Left lung (tissue), 10 donors: ENCODE measurements around the gene SENP5. TPM values are rescaled to one million over a fixed set of nuclear protein-coding genes. Genes with fewer than 3 reads are reported as not detected.

Source experiments
- ATAC-seq: fragments of 200-7000 bp; cut with Tn5 transposase; one replicate; pipeline ENCODE4 v1.9.1; 2020; ENCODE audit warnings: moderate library complexity
- DNase-seq, 4 donors: peaks; one replicate each; pipeline ENCODE4 v3.0.0-alpha.2; 2013 to 2020
- H3K27ac ChIP-seq, 2 donors: fragments of 200-600 bp; sonication (generic) in 1 of 2; one replicate each; pipeline versions ENCODE4 v1.5.0 to v1.8.0; 2020 to 2021
- H3K27me3 ChIP-seq, 2 donors: fragments of 200-600 bp; sonication (generic) in 1 of 2; one replicate each; pipeline versions ENCODE4 v1.5.0 to v1.8.0; 2020 to 2021
- H3K36me3 ChIP-seq, 2 donors: fragments of 200-600 bp; sonication (generic) in 1 of 2; one replicate each; pipeline versions ENCODE4 v1.5.0 to v1.8.0; 2020 to 2021
- H3K4me1 ChIP-seq, 2 donors: fragments of 200-600 bp; one replicate each; pipeline ENCODE4 v1.8.0; 2021
- H3K4me3 ChIP-seq, 2 donors: fragments of 200-600 bp; sonication (generic) in 1 of 2; one replicate each; pipeline versions ENCODE4 v1.5.0 to v1.8.0; 2020 to 2021; ENCODE audit warnings: mild to moderate bottlenecking in 1 of 2
- H3K9me3 ChIP-seq, 2 donors: fragments of 200-600 bp; sonication (generic) in 1 of 2; one replicate each; pipeline versions ENCODE4 v1.5.0 to v1.8.0; 2020 to 2021
- intact Hi-C, 2 donors: fragments of 100-400 bp; cut with DNase I; formaldehyde crosslinking; loops; one replicate each; pipeline versions ENCODE4 v1.11.2 to v1.14.2; 2022
- polyA plus RNA-seq, 6 donors: library from polyadenylated mRNA; unstranded; fragments of 120-200 nt; gene quantifications; one replicate each; pipeline ENCODE4 v1.2.1, GENCODE V29; 2013; ENCODE audit not compliant: insufficient read length in 6 of 6
- total RNA-seq, 2 donors: library from RNA; stranded (reverse); fragmentation: NEBNext Ultra II Directional; extraction: Animal tissue kit (Norgen Biotek cat#: 25700); gene quantifications; one replicate each; pipeline ENCODE4 v1.2.1, GENCODE V29; 2021
- TF ChIP-seq, protein P1 (sequence below), 2 donors: fragments of 200-600 bp; sonication (generic) in 1 of 2; IDR thresholded peaks; one replicate each; pipeline versions ENCODE4 v1.5.0 to v1.8.0; 2021; ENCODE audit warnings: antibody characterized with exemption in 2 of 2
- donor health status: DM: no; HTN: yes; CAD: no.
- donor health status: DM: no; HTN: no; CAD: no.

The SENP5 gene
- total and polyA plus RNA-seq, 8 donors = 25.2 to 43.8 (median 30.0) TPM

DNA sequence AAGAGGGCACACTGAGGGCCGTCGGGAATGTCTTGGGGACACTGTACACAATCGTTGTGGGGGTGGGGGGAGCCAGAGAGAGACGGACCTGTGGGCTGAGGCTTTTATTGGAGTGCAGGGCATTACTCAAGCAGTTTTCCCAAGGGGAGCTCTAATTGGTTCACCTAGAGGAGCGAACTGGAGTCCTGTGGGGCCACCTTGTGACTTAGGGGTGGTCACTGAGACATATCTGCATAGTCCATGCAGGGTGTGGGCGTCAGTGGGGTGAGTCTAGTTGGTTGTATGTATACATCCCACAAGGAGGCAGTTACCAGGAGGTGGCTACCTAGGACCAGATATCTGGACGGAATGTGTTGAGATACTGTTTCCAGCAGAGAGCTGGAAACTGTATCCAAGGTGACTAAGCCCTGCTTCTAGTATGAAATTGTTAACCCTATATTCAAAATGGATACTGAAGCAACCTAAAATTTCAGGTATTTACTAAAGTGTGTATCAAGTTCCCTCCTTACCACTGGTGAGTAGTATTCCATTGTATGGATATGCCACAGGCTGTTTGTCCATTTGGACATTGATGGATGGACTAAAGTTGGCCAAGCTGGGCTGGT, 103.5 kb downstream of the SENP5 start:
- intact Hi-C loops = no loop called here
- no peaks in the 10 kb centered on the region for H3K27me3 ChIP-seq
- DNase-seq = no peak
- TF ChIP-seq, protein P1, sequence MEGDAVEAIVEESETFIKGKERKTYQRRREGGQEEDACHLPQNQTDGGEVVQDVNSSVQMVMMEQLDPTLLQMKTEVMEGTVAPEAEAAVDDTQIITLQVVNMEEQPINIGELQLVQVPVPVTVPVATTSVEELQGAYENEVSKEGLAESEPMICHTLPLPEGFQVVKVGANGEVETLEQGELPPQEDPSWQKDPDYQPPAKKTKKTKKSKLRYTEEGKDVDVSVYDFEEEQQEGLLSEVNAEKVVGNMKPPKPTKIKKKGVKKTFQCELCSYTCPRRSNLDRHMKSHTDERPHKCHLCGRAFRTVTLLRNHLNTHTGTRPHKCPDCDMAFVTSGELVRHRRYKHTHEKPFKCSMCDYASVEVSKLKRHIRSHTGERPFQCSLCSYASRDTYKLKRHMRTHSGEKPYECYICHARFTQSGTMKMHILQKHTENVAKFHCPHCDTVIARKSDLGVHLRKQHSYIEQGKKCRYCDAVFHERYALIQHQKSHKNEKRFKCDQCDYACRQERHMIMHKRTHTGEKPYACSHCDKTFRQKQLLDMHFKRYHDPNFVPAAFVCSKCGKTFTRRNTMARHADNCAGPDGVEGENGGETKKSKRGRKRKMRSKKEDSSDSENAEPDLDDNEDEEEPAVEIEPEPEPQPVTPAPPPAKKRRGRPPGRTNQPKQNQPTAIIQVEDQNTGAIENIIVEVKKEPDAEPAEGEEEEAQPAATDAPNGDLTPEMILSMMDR (IDR thresholded peaks at IDR 0.05) = no peak
- H3K36me3 ChIP-seq = no peaks in the 10 kb centered on the region
- ATAC-seq = no peak
- no peak overlapping the region for H3K27ac ChIP-seq
- peaks cover 7 to 20% of the 10 kb centered on the region in 2 donors for H3K4me1 ChIP-seq
- no peak overlapping the region for H3K4me3 ChIP-seq
- no peaks in the 10 kb centered on the region for H3K9me3 ChIP-seq

DNA sequence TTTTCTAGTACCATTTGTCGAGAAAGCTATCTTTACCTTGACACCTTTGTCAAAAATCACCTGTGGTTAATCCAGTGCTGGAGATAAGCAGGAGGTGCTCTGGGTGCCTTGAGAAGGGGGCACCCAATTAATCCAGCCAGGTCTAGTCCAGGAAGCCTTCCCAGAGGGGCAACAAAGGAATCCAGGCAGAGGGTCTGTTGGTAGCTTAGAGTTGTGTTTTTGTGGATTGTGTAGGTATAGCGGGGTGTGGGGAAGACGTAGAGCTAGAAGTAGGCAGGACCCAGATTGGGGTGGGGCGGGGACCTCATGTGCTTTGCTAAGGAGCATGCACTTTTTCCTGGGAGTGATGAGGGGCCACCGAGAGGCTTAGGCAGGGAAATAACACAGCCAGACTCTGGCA, 106.9 kb downstream of the SENP5 start:
- no peaks in the 10 kb centered on the region for H3K9me3 ChIP-seq
- no peak overlapping the region for H3K4me3 ChIP-seq
- intact Hi-C loops = no loop called here
- no peak for DNase-seq
- peaks cover 0 to 4% of the 10 kb centered on the region in 2 donors for H3K4me1 ChIP-seq
- H3K36me3 ChIP-seq = no peaks in the 10 kb centered on the region
- H3K27ac ChIP-seq = no peak overlapping the region
- TF ChIP-seq, protein P1 (IDR thresholded peaks at IDR 0.05) = no peak
- no peak for ATAC-seq
- H3K27me3 ChIP-seq = peaks cover 0 to 9% of the 10 kb centered on the region in 2 donors

DNA sequence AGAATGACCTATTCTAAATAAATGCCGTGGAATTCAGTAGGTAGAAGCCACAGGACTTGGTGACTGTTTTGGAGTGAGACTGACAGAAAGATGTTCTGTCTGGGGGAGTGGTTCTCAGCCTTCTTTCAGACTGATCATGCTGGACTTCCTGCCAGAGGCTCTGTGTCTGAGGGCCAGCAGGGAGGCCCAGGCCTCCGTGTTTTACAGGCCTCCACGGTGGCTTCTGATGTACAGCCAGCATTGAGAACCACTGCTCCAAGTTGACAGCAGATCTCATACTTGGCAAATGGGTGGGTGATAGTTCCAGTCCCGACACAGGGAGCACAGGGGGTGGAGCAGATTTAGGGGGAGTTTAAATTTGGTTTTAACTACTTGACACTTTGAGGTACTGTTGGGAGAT, 107.6 kb downstream of the SENP5 start:
- Histone ChIP-seq H3K4me1 (no peaks in the 10 kb centered on the region), H3K27me3 (peaks cover 0 to 9% of the 10 kb centered on the region in 2 donors), H3K4me3 (no peak overlapping the region), H3K27ac (no peak overlapping the region), H3K36me3 (no peaks in the 10 kb centered on the region), H3K9me3 (no peaks in the 10 kb centered on the region)
- ATAC-seq (no peak), DNase-seq (no peak)
- TF ChIP-seq, protein P1 (IDR thresholded peaks at IDR 0.05) = no peak
- intact Hi-C loops = no loop called here

DNA sequence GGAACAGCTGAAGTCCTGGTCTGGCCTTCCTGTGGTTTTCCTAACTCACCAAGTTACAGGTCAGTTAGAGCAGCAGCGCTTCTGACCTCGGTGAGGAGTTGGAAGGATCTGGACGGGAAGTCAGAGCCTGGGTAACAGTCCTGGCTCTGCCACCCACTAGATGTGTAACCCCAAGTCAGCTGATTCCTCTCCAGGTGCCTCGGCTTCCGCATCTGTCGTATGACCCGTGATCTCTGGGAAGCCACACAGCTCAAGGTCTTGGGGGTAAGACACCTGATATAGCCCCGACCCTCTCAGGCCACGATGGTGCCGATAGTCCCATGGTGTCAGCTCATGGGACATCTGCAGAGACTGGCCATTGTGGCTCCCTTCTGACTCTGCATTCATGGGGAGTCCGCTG, 109.2 kb downstream of the SENP5 start:
- TF ChIP-seq, protein P1 (IDR thresholded peaks at IDR 0.05) = no peak
- H3K4me1 ChIP-seq = no peaks in the 10 kb centered on the region
- no peaks in the 10 kb centered on the region for H3K36me3 ChIP-seq
- ATAC-seq (no peak), DNase-seq (no peak)
- no peak overlapping the region for H3K4me3 ChIP-seq
- H3K27ac ChIP-seq = no peak overlapping the region
- H3K9me3 ChIP-seq = no peaks in the 10 kb centered on the region
- peaks cover 0 to 9% of the 10 kb centered on the region in 2 donors for H3K27me3 ChIP-seq
- intact Hi-C loops = no loop called here

DNA sequence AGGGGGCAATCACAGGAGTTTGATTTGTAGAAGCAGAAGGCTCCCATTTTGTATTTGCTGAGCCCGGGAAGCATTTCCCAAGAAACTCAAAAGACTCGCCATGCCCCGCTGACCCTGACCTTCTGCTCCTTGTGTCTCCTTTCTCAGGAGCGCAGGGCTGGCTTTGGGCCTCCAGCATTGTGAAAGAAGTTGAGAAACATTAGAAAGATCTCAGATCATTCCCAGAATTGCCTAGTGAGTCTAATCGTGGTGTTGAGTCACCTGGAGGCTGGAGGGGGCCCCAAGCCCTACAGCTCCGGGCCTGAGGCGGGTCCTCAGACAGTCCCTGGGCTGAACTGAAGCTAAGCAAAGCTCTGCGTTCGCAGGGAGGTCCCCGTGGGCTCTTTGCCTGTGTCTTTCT, 111.8 kb downstream of the SENP5 start:
- TF ChIP-seq, protein P1 (IDR thresholded peaks at IDR 0.05) = no peak
- DNase-seq = no peak
- H3K36me3 ChIP-seq = no peaks in the 10 kb centered on the region
- no peaks in the 10 kb centered on the region for H3K9me3 ChIP-seq
- H3K27me3 ChIP-seq = peaks cover 0 to 9% of the 10 kb centered on the region in 2 donors
- intact Hi-C loops = no loop called here
- ATAC-seq = peak; percentile 39
- H3K4me3 ChIP-seq = no peak overlapping the region
- H3K4me1 ChIP-seq = no peaks in the 10 kb centered on the region
- H3K27ac ChIP-seq = no peak overlapping the region
